GM12872 (cell line): Measurements from ENCODE around the gene SMIM7.

ENCODE experiments used
- TF ChIP-seq, protein P1 (sequence below): IDR thresholded peaks from 3 replicates; pipeline ENCODE4 v1.5.1; 2011; ENCODE audit warnings: low read depth, mild to moderate bottlenecking, low read length, moderate library complexity; ENCODE audit not compliant: insufficient read depth

Gene SMIM7

DNA sequence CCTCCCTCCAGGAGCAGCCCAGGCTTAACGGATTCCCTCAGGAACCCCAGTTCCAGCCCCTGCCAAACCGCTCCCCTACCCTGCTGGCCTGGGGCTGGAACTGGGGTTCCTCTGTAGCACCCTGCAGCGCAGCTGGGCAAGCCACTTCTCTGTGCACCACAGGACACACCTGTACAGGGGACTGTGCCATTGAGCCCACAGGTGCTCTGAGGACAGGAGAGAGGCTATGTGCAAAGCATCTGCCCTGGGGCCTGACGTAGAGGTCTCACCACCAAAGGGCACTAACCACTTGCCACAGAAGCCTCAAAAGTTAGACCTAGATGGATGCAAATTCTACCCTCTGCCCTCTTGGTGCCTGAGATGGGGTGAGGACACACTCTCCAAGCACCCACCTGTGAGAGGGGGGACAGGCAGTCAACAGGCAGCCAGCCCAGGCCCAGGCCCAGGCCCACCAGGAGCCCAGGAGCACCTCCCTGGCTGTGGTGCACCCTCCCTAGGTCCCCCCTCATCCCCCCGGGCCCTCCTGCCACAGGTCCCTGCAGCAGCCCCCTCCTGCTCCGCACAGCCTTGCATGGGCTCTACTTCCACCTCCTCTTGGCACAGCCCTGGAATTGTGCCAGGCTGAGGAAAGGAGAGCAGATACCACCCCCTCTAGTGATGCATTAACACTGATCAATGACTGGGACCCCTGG is 60.1 kb downstream of the SMIM7 start:
- TF ChIP-seq, protein P1, sequence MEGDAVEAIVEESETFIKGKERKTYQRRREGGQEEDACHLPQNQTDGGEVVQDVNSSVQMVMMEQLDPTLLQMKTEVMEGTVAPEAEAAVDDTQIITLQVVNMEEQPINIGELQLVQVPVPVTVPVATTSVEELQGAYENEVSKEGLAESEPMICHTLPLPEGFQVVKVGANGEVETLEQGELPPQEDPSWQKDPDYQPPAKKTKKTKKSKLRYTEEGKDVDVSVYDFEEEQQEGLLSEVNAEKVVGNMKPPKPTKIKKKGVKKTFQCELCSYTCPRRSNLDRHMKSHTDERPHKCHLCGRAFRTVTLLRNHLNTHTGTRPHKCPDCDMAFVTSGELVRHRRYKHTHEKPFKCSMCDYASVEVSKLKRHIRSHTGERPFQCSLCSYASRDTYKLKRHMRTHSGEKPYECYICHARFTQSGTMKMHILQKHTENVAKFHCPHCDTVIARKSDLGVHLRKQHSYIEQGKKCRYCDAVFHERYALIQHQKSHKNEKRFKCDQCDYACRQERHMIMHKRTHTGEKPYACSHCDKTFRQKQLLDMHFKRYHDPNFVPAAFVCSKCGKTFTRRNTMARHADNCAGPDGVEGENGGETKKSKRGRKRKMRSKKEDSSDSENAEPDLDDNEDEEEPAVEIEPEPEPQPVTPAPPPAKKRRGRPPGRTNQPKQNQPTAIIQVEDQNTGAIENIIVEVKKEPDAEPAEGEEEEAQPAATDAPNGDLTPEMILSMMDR = no peak

DNA sequence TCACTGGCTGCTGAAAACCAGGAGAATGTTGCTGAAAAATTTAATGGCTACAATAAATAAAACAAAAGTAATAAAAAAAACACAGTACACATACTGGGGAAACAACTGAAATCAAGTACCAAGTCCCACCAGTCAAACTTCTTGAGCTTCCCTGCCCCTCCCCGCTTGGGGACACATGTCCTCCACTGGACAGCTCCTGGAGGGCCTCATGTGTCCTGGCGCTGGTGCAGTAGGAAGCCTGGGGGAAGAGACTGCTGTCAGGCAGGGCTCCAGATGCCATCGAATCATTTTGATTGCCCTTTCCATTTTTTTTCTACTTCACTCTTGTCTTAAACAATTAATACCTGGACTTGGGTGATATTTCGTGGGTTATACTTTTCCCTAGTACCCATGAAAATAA is 61.1 kb downstream of the SMIM7 start:
- TF ChIP-seq, protein P1 = no peak

DNA sequence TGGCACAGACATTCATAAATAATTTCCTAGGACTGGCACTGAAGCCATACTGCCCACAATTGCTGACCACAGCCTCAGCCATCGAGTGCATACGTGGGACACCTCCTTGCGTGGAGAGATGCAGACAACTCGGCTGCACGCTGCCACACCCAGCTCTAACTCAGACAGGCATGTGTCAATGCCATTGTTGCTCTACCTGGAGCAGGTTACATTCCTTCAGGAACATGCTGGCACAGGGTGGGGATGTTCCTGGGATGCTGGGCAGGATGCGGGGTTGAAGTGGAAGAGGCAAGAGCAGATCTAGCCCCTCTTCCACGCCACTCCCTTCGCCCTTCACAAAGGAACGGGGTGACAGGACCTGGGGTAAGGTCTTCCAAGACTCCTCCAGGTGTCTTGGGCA is 63.5 kb downstream of the SMIM7 start:
- TF ChIP-seq, protein P1 = no peak
